Endothelial cell of umbilical vein (primary cell): ENCODE data around the gene ZSCAN20. TPM values are rescaled to one million over a fixed set of nuclear protein-coding genes. Genes with fewer than 3 reads are reported as not detected.

ENCODE experiments used
- BruUV-seq: library from RNA; stranded (reverse); fragments of 400-500 nt; replicated peaks from 2 replicates; lab custom pipeline; 2021; lab: Mats Ljungman, UMichigan
- CTCF ChIA-PET: fragments of 300-600, 350-600 bp; sonication (Branson Sonifier 250); formaldehyde crosslinking; loops from one replicate; lab custom pipeline; 2021; ENCODE audit warnings: antibody characterized with exemption, inconsistent platforms; lab: Charles Lee
- POLR2A ChIA-PET: fragments of 300-600, 350-600 bp; sonication (Branson Sonifier 250); formaldehyde crosslinking; loops from one replicate; lab custom pipeline; 2021; ENCODE audit warnings: antibody characterized with exemption, inconsistent platforms; lab: Charles Lee
- DNase-seq: peaks from one replicate; pipeline ENCODE4 v3.0.0-alpha.2; 2011; ENCODE audit warnings: low read depth, low spot score
- FAIRE-seq: peaks from 2 replicates; lab custom pipeline; 2011; peaks lifted over from hg19 to GRCh38; lab: Jason Lieb, UNC
- H2AFZ ChIP-seq: 2 replicates; pipeline ENCODE4 v1.6.0; 2012; ENCODE audit warnings: low read depth, low read length, control low read depth, inconsistent platforms
- H3K27ac ChIP-seq: 2 replicates; pipeline ENCODE4 v1.5.1; 2011; ENCODE audit warnings: low read depth, mild to moderate bottlenecking, control low read depth, low read length, moderate library complexity; ENCODE audit not compliant: insufficient read depth
- H3K27me3 ChIP-seq, 2 experiments: 2 replicates each; pipeline versions ENCODE4 v1.6.0 to v1.6.1; 2011; ENCODE audit warnings: low read length in 2 of 2, mixed read lengths in 1 of 2; ENCODE audit not compliant: control insufficient read depth in 2 of 2, insufficient read depth in 2 of 2
- H3K36me3 ChIP-seq, 2 experiments: 2 replicates in 1 of 2; 3 replicates in 1 of 2; pipeline ENCODE4 v1.5.1; 2011; ENCODE audit warnings: low read length in 2 of 2, mild to moderate bottlenecking in 1 of 2, moderate library complexity in 1 of 2; ENCODE audit not compliant: control insufficient read depth in 2 of 2, insufficient read depth in 2 of 2; ENCODE audit errors: extremely low read depth in 1 of 2
- H3K4me1 ChIP-seq: 3 replicates; pipeline ENCODE4 v1.5.1; 2011; ENCODE audit warnings: mild to moderate bottlenecking, low read length; ENCODE audit not compliant: control insufficient read depth, insufficient read depth; ENCODE audit errors: extremely low read depth
- H3K4me2 ChIP-seq: 2 replicates; pipeline ENCODE4 v1.6.1; 2011; ENCODE audit warnings: low read length, control low read depth, mixed read lengths; ENCODE audit not compliant: insufficient read depth
- H3K4me3 ChIP-seq, 3 experiments: fragments of 200-600 bp in 1 of 3; sonication (generic), shearing (Covaris generic) in 1 of 3; replicated peaks in 1 of 3; 2 replicates each; pipeline ENCODE4 v1.5.1; 2011 to 2016; ENCODE audit warnings: control low read depth in 3 of 3, low read length in 3 of 3, mild to moderate bottlenecking in 2 of 3, inconsistent platforms in 1 of 3, low read depth in 1 of 3, moderate library complexity in 1 of 3; ENCODE audit not compliant: insufficient read depth in 1 of 3
- H3K79me2 ChIP-seq: 2 replicates; pipeline ENCODE4 v1.6.0; 2012; ENCODE audit warnings: low read length, inconsistent platforms; ENCODE audit not compliant: control insufficient read depth, insufficient read depth
- H3K9ac ChIP-seq: replicated peaks from 2 replicates; pipeline ENCODE3; 2011; ENCODE audit warnings: low read length, control low read depth; ENCODE audit not compliant: insufficient read depth; ENCODE audit errors: extremely low read depth
- H3K9me1 ChIP-seq: replicated peaks from 3 replicates; pipeline ENCODE4 v1.6.0; 2011; ENCODE audit warnings: mild to moderate bottlenecking, low read length; ENCODE audit not compliant: control insufficient read depth, insufficient read depth; ENCODE audit errors: extremely low read depth
- H3K9me3 ChIP-seq: replicated peaks from 2 replicates; pipeline ENCODE4 v1.5.1; 2012; ENCODE audit warnings: low read length, inconsistent platforms; ENCODE audit not compliant: control insufficient read depth, insufficient read depth
- H4K20me1 ChIP-seq: replicated peaks from 2 replicates; pipeline ENCODE3; 2011; ENCODE audit warnings: mild to moderate bottlenecking, low read length; ENCODE audit not compliant: control insufficient read depth, insufficient read depth; ENCODE audit errors: extremely low read depth
- CTCF ChIP-seq, 2 donors: IDR thresholded peaks; 1 replicate in 1 of 2; 2 replicates in 1 of 2; pipeline ENCODE4 v1.5.1; 2011; ENCODE audit warnings: low read length in 2 of 2, mild to moderate bottlenecking in 2 of 2, moderate library complexity in 2 of 2, control low read depth in 1 of 2, inconsistent platforms in 1 of 2, low read depth in 1 of 2; ENCODE audit not compliant: insufficient read depth in 1 of 2; ENCODE audit errors: extremely low read depth in 1 of 2
- EZH2 ChIP-seq: IDR thresholded peaks from 2 replicates; pipeline ENCODE4 v1.6.1; 2012; ENCODE audit warnings: borderline replicate concordance, low read depth, mild to moderate bottlenecking, moderate library complexity, low read length, inconsistent platforms; ENCODE audit not compliant: severe bottlenecking
- FOS ChIP-seq: IDR thresholded peaks from 2 replicates; pipeline ENCODE4 v1.6.1; 2011; ENCODE audit warnings: mild to moderate bottlenecking, low read length, moderate library complexity, borderline replicate concordance; ENCODE audit not compliant: insufficient read depth
- GATA2 ChIP-seq: IDR thresholded peaks from 2 replicates; pipeline ENCODE4 v1.7.0; 2011; ENCODE audit warnings: low read depth, mild to moderate bottlenecking, moderate library complexity, mixed read lengths, low read length; ENCODE audit not compliant: insufficient read length, insufficient read depth
- JUN ChIP-seq: IDR thresholded peaks from 2 replicates; pipeline ENCODE4 v1.6.1; 2011; ENCODE audit warnings: borderline replicate concordance, low read depth; ENCODE audit not compliant: insufficient read length, insufficient read depth
- MAX ChIP-seq: IDR thresholded peaks from 2 replicates; pipeline ENCODE4 v1.6.1; 2011; ENCODE audit not compliant: insufficient read depth, insufficient read length
- MYC ChIP-seq: IDR thresholded peaks from one replicate; pipeline ENCODE4 v1.6.1; 2011; ENCODE audit warnings: mild to moderate bottlenecking, low read depth, low read length
- POLR2A ChIP-seq: IDR thresholded peaks from 2 replicates; pipeline ENCODE4 v1.6.1; 2012; ENCODE audit warnings: low read depth, mild to moderate bottlenecking, control low read depth, low read length
- POLR2AphosphoS5 ChIP-seq: IDR thresholded peaks from 2 replicates; pipeline ENCODE4 v1.6.1; 2012; ENCODE audit warnings: low read depth, mild to moderate bottlenecking, control low read depth, low read length, moderate library complexity; ENCODE audit not compliant: insufficient read depth
- dilution Hi-C: fragments of 300-500 bp; cut with MboI; formaldehyde crosslinking; loops from one replicate; pipeline ENCODE4 v1.15.0; 2019; ENCODE audit warnings: low sequenced_read_pairs; ENCODE audit not compliant: extremely low pct_ligation_motif_present
- intact Hi-C: fragments of 100-400 bp; cut with micrococcal nuclease; formaldehyde crosslinking; loops from one replicate; pipeline ENCODE4 v1.10.0; 2022
- polyA plus RNA-seq, 4 experiments: library from polyadenylated mRNA; depleted of rRNA in 3 of 4; stranded (reverse) in 3 of 4; unstranded in 1 of 4; fragments of >200 nt; gene quantifications; 2 replicates each; pipeline versions ENCODE4 v1.2.1 to v1.2.3, GENCODE V29; 2011 to 2012; ENCODE audit warnings: missing spikeins in 1 of 4
- total RNA-seq: library from RNA; stranded (reverse); gene quantifications from 2 replicates; pipeline ENCODE4 v1.2.3, GENCODE V29; 2021

ZSCAN20 gene
- total and polyA plus RNA-seq, 2 donors (not counting 3 experiments of a cell fraction or from before 2014, with no cell fraction given): 1.2 to 5.8 TPM

- H3K4me1 ChIP-seq: peaks cover 3% of the 10 kb centered on the region
- FAIRE-seq (no peak), DNase-seq (no peak)
- no peaks in the 10 kb centered on the region for H3K27me3 ChIP-seq
- dilution Hi-C loops: no loop called here
- H3K4me2 ChIP-seq: no peak overlapping the region
- H3K9me1 ChIP-seq: no peaks in the 10 kb centered on the region
- no peak overlapping the region for H2AFZ ChIP-seq
- ChIA-PET POLR2A (no interaction called here), CTCF (interaction anchor here (1.5 kb wide), 1 partner anchor 10 kb away, joined by 4 read pairs; no protein-coding TSS in a partner anchor)
- no peak overlapping the region for H3K9ac ChIP-seq
- no peak overlapping the region for H3K27ac ChIP-seq
- TF ChIP-seq POLR2AphosphoS5 (no peak), EZH2 (no peak), JUN (no peak), POLR2A (no peak), FOS (no peak), GATA2 (no peak), MAX (no peak), MYC (no peak), CTCF (IDR thresholded peaks at IDR 0.05; ENCODE audit: extremely low read depth in 1 of 2, insufficient read depth in 1 of 2, low read depth in 1 of 2, low read length in 2 of 2) (no peak)
- H3K4me3 ChIP-seq: no peak overlapping the region
- no peaks in the 10 kb centered on the region for H4K20me1 ChIP-seq
- BruUV-seq: no TSS peak
- H3K36me3 ChIP-seq: no peaks in the 10 kb centered on the region
- no peaks in the 10 kb centered on the region for H3K9me3 ChIP-seq
- no peaks in the 10 kb centered on the region for H3K79me2 ChIP-seq
- intact Hi-C loops: no loop called here
These were observed 6.3 kb upstream of the ZSCAN20 start for GRCh38 chr1:33466159-33466558.
